K562 (cell line): ENCODE data around the gene NAV2. TPM values are rescaled to one million over a fixed set of nuclear protein-coding genes. Genes with fewer than 3 reads are reported as not detected.

ENCODE experiments used
- ATAC-seq: fragments of 200-7000 bp; cut with Tn5 transposase; 3 replicates; pipeline ENCODE4 v1.9.1; 2020; ENCODE audit warnings: moderate library complexity
- BruUV-seq: library from RNA; stranded (reverse); fragments of 400-500 nt; replicated peaks from 2 replicates; lab custom pipeline; 2021; lab: Mats Ljungman, UMichigan
- CTCF ChIA-PET: fragments of 300-600 bp; formaldehyde crosslinking; extraction: SDS; loops from one replicate; lab custom pipeline; 2021; ENCODE audit warnings: low intra/inter-chr PET ratio; lab: Yijun Ruan, JAX
- POLR2A ChIA-PET: fragments of 300-600, 350-650 bp; sonication (Branson Sonifier 250); formaldehyde crosslinking; extraction: SDS; loops from one replicate; lab custom pipeline; 2021; ENCODE audit warnings: antibody characterized with exemption, inconsistent platforms; lab: Yijun Ruan, JAX
- DNase-seq, 4 experiments: peaks; one replicate each; pipeline versions ENCODE4 v3.0.0 to v3.0.0-alpha.2; 2011 to 2018; ENCODE audit warnings: low spot score in 3 of 4, mixed read lengths in 3 of 4; ENCODE audit errors: extremely low read depth in 1 of 4
- FAIRE-seq: peaks from 2 replicates; lab custom pipeline; 2011; peaks lifted over from hg19 to GRCh38; lab: Jason Lieb, UNC
- H2AFZ ChIP-seq: 2 replicates; pipeline ENCODE4 v1.6.0; 2011; ENCODE audit warnings: low read depth, low read length, control low read depth, inconsistent platforms
- H3K27ac ChIP-seq: fragments of 200-600 bp; 3 replicates; pipeline ENCODE4 v1.8.0; 2011; ENCODE audit warnings: low read depth, mild to moderate bottlenecking, control low read depth, inconsistent platforms, low read length, moderate library complexity, mixed read lengths; ENCODE audit errors: extremely low read depth
- H3K27me3 ChIP-seq, 2 experiments: fragments of 300-600 bp in 1 of 2; 2 replicates in 1 of 2; 3 replicates in 1 of 2; pipeline versions ENCODE4 v1.6.0 to v1.8.0; 2011; ENCODE audit warnings: inconsistent platforms in 2 of 2, low read length in 2 of 2, mild to moderate bottlenecking in 1 of 2, mixed read lengths in 1 of 2, moderate library complexity in 1 of 2; ENCODE audit not compliant: control insufficient read depth in 2 of 2, insufficient read depth in 2 of 2
- H3K36me3 ChIP-seq: fragments of 300-600 bp; 3 replicates; pipeline ENCODE4 v1.8.0; 2011; ENCODE audit warnings: mild to moderate bottlenecking, low read length, inconsistent platforms; ENCODE audit not compliant: control insufficient read depth, insufficient read depth
- H3K4me1 ChIP-seq, 2 experiments: fragments of 200-600 bp in 1 of 2; replicated peaks in 1 of 2; 2 replicates in 1 of 2; 3 replicates in 1 of 2; pipeline versions ENCODE4 v1.5.1 to v1.8.0; 2011; ENCODE audit warnings: inconsistent platforms in 2 of 2, low read length in 2 of 2, mild to moderate bottlenecking in 1 of 2, mixed read lengths in 1 of 2, moderate library complexity in 1 of 2; ENCODE audit not compliant: control insufficient read depth in 2 of 2, insufficient read depth in 2 of 2
- H3K4me2 ChIP-seq: 2 replicates; pipeline ENCODE4 v1.6.1; 2011; ENCODE audit warnings: low read length, control low read depth, inconsistent platforms, mixed read lengths; ENCODE audit not compliant: insufficient read depth
- H3K4me3 ChIP-seq: fragments of 200-600 bp; sonication (generic), shearing (Covaris generic); 2 replicates; pipeline ENCODE4 v1.5.1; 2016; ENCODE audit warnings: control low read depth, inconsistent platforms
- H3K79me2 ChIP-seq: fragments of 200-600 bp; 3 replicates; pipeline ENCODE4 v1.8.0; 2011; ENCODE audit warnings: low read length, inconsistent platforms; ENCODE audit not compliant: control insufficient read depth, insufficient read depth
- H3K9ac ChIP-seq, 2 experiments: 2 replicates each; pipeline versions ENCODE4 v1.6.0 to v1.6.1; 2011; ENCODE audit warnings: low read depth in 2 of 2, low read length in 2 of 2, control low read depth in 1 of 2, inconsistent platforms in 1 of 2, mild to moderate bottlenecking in 1 of 2, mixed read lengths in 1 of 2; ENCODE audit not compliant: insufficient read depth in 1 of 2
- H3K9me1 ChIP-seq: one replicate; pipeline ENCODE4 v1.6.0; 2011; ENCODE audit warnings: inconsistent platforms, mild to moderate bottlenecking, low read length, moderate library complexity; ENCODE audit not compliant: control insufficient read depth, insufficient read depth
- H3K9me3 ChIP-seq: replicated peaks from 2 replicates; pipeline ENCODE4 v1.5.1; 2011; ENCODE audit warnings: low read depth, low read length, inconsistent platforms; ENCODE audit not compliant: control insufficient read depth, insufficient read depth
- H4K20me1 ChIP-seq: replicated peaks from 2 replicates; pipeline ENCODE4 v1.6.1; 2011; ENCODE audit warnings: low read length, inconsistent platforms, mixed read lengths; ENCODE audit not compliant: control insufficient read depth, insufficient read depth
- DDX20 ChIP-seq: fragments of 450-650 bp; IDR thresholded peaks from 2 replicates; pipeline ENCODE4 v1.6.1; 2016; ENCODE audit warnings: missing genetic modification characterization, low read depth, mild to moderate bottlenecking, missing compliant biosample characterization, moderate library complexity
- NFATC3 ChIP-seq: fragments of 450-650 bp; IDR thresholded peaks from 2 replicates; pipeline ENCODE4 v1.6.1; 2017; ENCODE audit warnings: mild to moderate bottlenecking
- NR2C1 ChIP-seq, 2 experiments: fragments of 450-650 bp; IDR thresholded peaks; 2 replicates each; pipeline ENCODE4 v1.6.1; 2017; ENCODE audit warnings: mild to moderate bottlenecking in 2 of 2, antibody characterized with exemption in 1 of 2, inconsistent platforms in 1 of 2, missing compliant biosample characterization in 1 of 2, missing genetic modification characterization in 1 of 2
- PHF21A ChIP-seq: fragments of 450-650 bp; IDR thresholded peaks from 2 replicates; pipeline ENCODE4 v1.6.1; 2017; ENCODE audit warnings: low read depth, borderline replicate concordance
- PHF8 ChIP-seq: fragments of 200-600 bp; sonication (generic); IDR thresholded peaks from 2 replicates; pipeline ENCODE4 v1.6.1; 2012; ENCODE audit warnings: mixed run types, mild to moderate bottlenecking, inconsistent platforms, low read length, moderate library complexity, borderline replicate concordance
- RBM17 ChIP-seq: fragments of 200-400 bp; formaldehyde crosslinking; IDR thresholded peaks from 2 replicates; pipeline ENCODE4 v1.6.1; 2017; ENCODE audit warnings: low read depth, mild to moderate bottlenecking, low read length, borderline replicate concordance
- SIX5 ChIP-seq, 2 experiments: IDR thresholded peaks; 2 replicates each; pipeline ENCODE4 v1.6.1; 2011; ENCODE audit warnings: low read length in 2 of 2, borderline replicate concordance in 1 of 2, low read depth in 1 of 2, mild to moderate bottlenecking in 1 of 2, moderate library complexity in 1 of 2; ENCODE audit not compliant: insufficient read depth in 1 of 2
- SMARCE1 ChIP-seq: fragments of 450-650 bp; IDR thresholded peaks from 2 replicates; pipeline ENCODE4 v1.7.1; 2016; ENCODE audit warnings: mild to moderate bottlenecking
- TFAM ChIP-seq: fragments of 250-450 bp; sonication (Bioruptor Pico); conservative IDR thresholded peaks from 2 replicates; pipeline ENCODE4 v1.5.0; 2021; ENCODE audit warnings: mild to moderate bottlenecking, moderate library complexity
- ZEB2 ChIP-seq: fragments of 450-650 bp; IDR thresholded peaks from 2 replicates; pipeline ENCODE4 v1.6.1; 2016
- ZNF174 ChIP-seq: fragments of 250-450 bp; sonication (Bioruptor Pico); IDR thresholded peaks from 2 replicates; pipeline ENCODE4 v1.4.0; 2020; ENCODE audit warnings: mild to moderate bottlenecking
- ZNF586 ChIP-seq: fragments of 450-650 bp; formaldehyde crosslinking; conservative IDR thresholded peaks from 2 replicates; pipeline ENCODE4 v1.4.0; 2020; ENCODE audit warnings: mild to moderate bottlenecking, moderate library complexity
- WGBS: fragments of 100-300 bp; shearing (Covaris generic); methylation state at CpG from one replicate; pipeline ENCODE4 v1.1.6; 2016; ENCODE audit warnings: low coverage, mixed read lengths; ENCODE audit not compliant: insufficient coverage; ENCODE audit errors: missing lambda C conversion rate; 5-methylcytosine and 5-hydroxymethylcytosine counted together
- in situ Hi-C: fragments of 300-500 bp; cut with MboI; formaldehyde crosslinking; loops from 4 replicates; pipeline ENCODE4 v1.15.0; 2018; ENCODE audit warnings: inconsistent platforms, mixed read lengths
- intact Hi-C: fragments of 100-400 bp; cut with micrococcal nuclease; formaldehyde crosslinking; loops from 2 replicates; pipeline ENCODE4 v1.14.2; 2022
- polyA plus RNA-seq, 8 experiments: library from polyadenylated mRNA; depleted of rRNA in 4 of 8; stranded (reverse) in 5 of 8; unstranded in 3 of 8; fragments of >200 nt; fragmentation: Nextera tagmentation in 2 of 8; fragmentation: Illumina TruSeq in 1 of 8; extraction: Ambion mirVana in 2 of 8; extraction: Trizol in 1 of 8; gene quantifications; 2 replicates each; pipeline versions ENCODE4 v1.2.1 to v1.2.3, GENCODE V29; 2011 to 2014; ENCODE audit warnings: inconsistent platforms in 1 of 8, missing spikeins in 1 of 8
- total RNA-seq, 7 experiments: library from RNA; depleted of rRNA in 6 of 7; stranded (reverse); fragments of >200 nt in 6 of 7; fragmentation: Illumina TruSeq in 2 of 7; extraction: Trizol in 2 of 7; gene quantifications; 2 replicates each; pipeline versions ENCODE4 v1.2.1 to v1.2.3, GENCODE V29; 2011 to 2021; ENCODE audit warnings: low replicate concordance in 1 of 7
- TF ChIP-seq, protein P1 (sequence below): fragments of 450-650 bp; IDR thresholded peaks from 2 replicates; pipeline ENCODE4 v1.6.1; 2018; ENCODE audit warnings: mild to moderate bottlenecking, low read depth; ENCODE audit not compliant: partially characterized antibody
- TF ChIP-seq, protein P2 (sequence below), 2 experiments: fragments of 450-650 bp in 1 of 2; IDR thresholded peaks; 2 replicates each; pipeline ENCODE4 v1.6.1; 2011 to 2017; ENCODE audit warnings: low read depth in 2 of 2, antibody characterized with exemption in 1 of 2, borderline replicate concordance in 1 of 2, low read length in 1 of 2, mild to moderate bottlenecking in 1 of 2, mixed read lengths in 1 of 2; ENCODE audit not compliant: control insufficient read depth in 1 of 2

The NAV2 gene
- total and polyA plus RNA-seq, 9 of the 15 experiments (the other 6 are each of a cell fraction or from before 2014, with no cell fraction given), result 0.03 to 0.35 (median 0.05) TPM

DNA sequence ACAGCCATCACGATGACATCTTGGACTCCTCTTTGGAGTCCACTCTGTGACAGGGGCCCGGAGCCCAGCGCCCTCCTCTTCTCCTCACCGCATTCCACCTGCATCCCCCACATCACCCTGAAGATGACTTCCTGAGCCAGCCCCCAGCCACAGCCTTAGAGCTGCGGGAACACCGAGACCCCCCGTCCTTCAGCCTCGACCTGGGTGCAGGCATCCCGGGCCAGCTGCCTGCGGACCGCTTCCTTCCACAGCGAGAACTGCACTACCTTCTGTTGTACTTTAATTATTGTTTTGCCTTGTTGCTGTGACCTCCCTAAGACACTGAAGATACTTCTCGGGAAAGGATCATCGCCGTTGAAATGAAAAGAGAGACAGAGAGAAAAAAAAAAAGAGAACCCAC lies 405.6 kb downstream of the NAV2 start (continued):
- TF ChIP-seq, protein P1, sequence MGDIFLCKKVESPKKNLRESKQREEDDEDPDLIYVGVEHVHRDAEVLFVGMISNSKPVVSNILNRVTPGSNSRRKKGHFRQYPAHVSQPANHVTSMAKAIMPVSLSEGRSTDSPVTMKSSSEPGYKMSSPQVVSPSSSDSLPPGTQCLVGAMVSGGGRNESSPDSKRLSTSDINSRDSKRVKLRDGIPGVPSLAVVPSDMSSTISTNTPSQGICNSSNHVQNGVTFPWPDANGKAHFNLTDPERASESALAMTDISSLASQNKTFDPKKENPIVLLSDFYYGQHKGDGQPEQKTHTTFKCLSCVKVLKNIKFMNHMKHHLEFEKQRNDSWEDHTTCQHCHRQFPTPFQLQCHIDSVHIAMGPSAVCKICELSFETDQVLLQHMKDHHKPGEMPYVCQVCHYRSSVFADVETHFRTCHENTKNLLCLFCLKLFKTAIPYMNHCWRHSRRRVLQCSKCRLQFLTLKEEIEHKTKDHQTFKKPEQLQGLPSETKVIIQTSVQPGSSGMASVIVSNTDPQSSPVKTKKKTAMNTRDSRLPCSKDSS, result no peak
- no peak for TF ChIP-seq PHF8
- TF ChIP-seq, all 486 proteins: peak for 0

DNA sequence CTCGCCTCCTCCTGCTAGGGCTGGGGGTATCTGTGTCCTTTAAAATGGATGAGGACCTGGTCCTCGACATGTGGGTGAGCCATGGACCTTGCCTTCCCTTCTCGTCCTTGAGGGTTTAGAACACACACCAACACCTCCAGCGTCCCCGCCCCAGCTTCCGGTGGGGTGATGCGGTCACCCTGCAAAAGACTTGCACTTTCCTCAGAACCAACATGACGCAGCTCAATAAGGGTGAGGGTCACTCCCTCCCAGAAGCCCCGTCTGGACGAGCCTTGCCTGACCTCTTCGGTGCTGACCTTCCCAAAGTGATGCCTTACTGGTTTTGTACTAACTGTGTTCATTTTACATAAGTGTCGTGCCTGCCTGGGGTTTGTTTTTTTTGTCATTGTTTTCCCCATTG lies 406.7 kb downstream of the NAV2 start:
- no TSS peak for BruUV-seq
- in situ Hi-C loops (no loop called here), intact Hi-C loops (no loop called here)
- Histone ChIP-seq H3K27me3 (peaks cover 0 to 6% of the 10 kb centered on the region in 2 experiments; a peak in 2 of 5 replicates), H3K9me1 (no peaks in the 10 kb centered on the region), H2AFZ (peak overlapping the region; percentile 81), H3K4me3 (no peak overlapping the region), H3K27ac (no peak overlapping the region), H3K9me3 (no peaks in the 10 kb centered on the region), H3K36me3 (no peaks in the 10 kb centered on the region), H3K79me2 (no peaks in the 10 kb centered on the region), H3K4me1 (peaks cover 3 to 13% of the 10 kb centered on the region in 2 experiments; a peak in 4 of 5 replicates), H3K9ac (no peak overlapping the region), H4K20me1 (no peaks in the 10 kb centered on the region), H3K4me2 (peak overlapping the region; percentile 53)
- peak; percentile 40 for FAIRE-seq
- WGBS, result 19% methylated on average over 12 of the region's 12 CpGs
- ChIA-PET POLR2A (no interaction called here), CTCF (no interaction called here)
- ATAC-seq, result peak; percentile 71
- DNase-seq, result peak; percentile 14 to 45 (median 28)
- TF ChIP-seq PHF21A (no peak), NR2C1 (IDR thresholded peaks at IDR 0.05) (no peak), NR2C1 (tag; IDR thresholded peaks at IDR 0.05) (no peak), NFATC3 (no peak), SIX5 (IDR thresholded peaks at IDR 0.05; ENCODE audit: borderline replicate concordance in 1 of 2, insufficient read depth in 1 of 2, low read depth in 1 of 2, low read length in 2 of 2) (no peak), ZNF174 (CRISPR knock-in tag) (no peak), RBM17 (no peak), DDX20 (tag) (no peak), ZEB2 (no peak), SMARCE1 (no peak), TFAM (no peak), ZNF586 (CRISPR knock-in tag) (no peak)
- TF ChIP-seq, protein P2, sequence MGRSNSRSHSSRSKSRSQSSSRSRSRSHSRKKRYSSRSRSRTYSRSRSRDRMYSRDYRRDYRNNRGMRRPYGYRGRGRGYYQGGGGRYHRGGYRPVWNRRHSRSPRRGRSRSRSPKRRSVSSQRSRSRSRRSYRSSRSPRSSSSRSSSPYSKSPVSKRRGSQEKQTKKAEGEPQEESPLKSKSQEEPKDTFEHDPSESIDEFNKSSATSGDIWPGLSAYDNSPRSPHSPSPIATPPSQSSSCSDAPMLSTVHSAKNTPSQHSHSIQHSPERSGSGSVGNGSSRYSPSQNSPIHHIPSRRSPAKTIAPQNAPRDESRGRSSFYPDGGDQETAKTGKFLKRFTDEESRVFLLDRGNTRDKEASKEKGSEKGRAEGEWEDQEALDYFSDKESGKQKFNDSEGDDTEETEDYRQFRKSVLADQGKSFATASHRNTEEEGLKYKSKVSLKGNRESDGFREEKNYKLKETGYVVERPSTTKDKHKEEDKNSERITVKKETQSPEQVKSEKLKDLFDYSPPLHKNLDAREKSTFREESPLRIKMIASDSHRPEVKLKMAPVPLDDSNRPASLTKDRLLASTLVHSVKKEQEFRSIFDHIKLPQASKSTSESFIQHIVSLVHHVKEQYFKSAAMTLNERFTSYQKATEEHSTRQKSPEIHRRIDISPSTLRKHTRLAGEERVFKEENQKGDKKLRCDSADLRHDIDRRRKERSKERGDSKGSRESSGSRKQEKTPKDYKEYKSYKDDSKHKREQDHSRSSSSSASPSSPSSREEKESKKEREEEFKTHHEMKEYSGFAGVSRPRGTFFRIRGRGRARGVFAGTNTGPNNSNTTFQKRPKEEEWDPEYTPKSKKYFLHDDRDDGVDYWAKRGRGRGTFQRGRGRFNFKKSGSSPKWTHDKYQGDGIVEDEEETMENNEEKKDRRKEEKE (IDR thresholded peaks at IDR 0.05; ENCODE audit: borderline replicate concordance in 1 of 2, control insufficient read depth in 1 of 2, low read depth in 2 of 2, low read length in 1 of 2), result no peak
